ENCODE measurements around the gene OR11H1.
"Not testable (repeated sequence)": the region's sequence is repeated elsewhere in the genome, so short reads cannot be mapped to it uniquely, and the experiment has no call there.

OR11H1 gene, protein sequence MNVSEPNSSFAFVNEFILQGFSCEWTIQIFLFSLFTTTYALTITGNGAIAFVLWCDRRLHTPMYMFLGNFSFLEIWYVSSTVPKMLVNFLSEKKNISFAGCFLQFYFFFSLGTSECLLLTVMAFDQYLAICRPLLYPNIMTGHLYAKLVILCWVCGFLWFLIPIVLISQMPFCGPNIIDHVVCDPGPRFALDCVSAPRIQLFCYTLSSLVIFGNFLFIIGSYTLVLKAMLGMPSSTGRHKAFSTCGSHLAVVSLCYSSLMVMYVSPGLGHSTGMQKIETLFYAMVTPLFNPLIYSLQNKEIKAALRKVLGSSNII

GRCh38 chr22:15527892-15528291, at the start of gene OR11H1:
Gene OR11H1 (plus strand): TSS chr22:15528192. CDS start chr22:15528192, 0 bp downstream.
- H3K36me3 Mint-ChIP-seq, H3K9me3 Mint-ChIP-seq, H3K4me3 Mint-ChIP-seq, H3K27me3 Mint-ChIP-seq, DNase-seq, H3K27ac Mint-ChIP-seq, H3K4me1 Mint-ChIP-seq, CTCF ChIA-PET: not testable (repeated sequence)

GRCh38 chr22:15509967-15510366, 18.0 kb upstream of the OR11H1 start:
- H3K9me3 Mint-ChIP-seq, DNase-seq, H3K4me3 Mint-ChIP-seq, CTCF ChIA-PET, H3K36me3 Mint-ChIP-seq, H3K27ac Mint-ChIP-seq, H3K4me1 Mint-ChIP-seq, H3K27me3 Mint-ChIP-seq: not testable (repeated sequence)

GRCh38 chr22:15515896-15516295, 12.1 kb upstream of the OR11H1 start:
- H3K9me3 Mint-ChIP-seq, H3K36me3 Mint-ChIP-seq, DNase-seq, H3K4me1 Mint-ChIP-seq, H3K27ac Mint-ChIP-seq, H3K4me3 Mint-ChIP-seq, H3K27me3 Mint-ChIP-seq, CTCF ChIA-PET: not testable (repeated sequence)

GRCh38 chr22:15553767-15554166, 25.8 kb downstream of the OR11H1 start:
- H3K4me1 Mint-ChIP-seq, H3K27ac Mint-ChIP-seq, H3K9me3 Mint-ChIP-seq, DNase-seq, CTCF ChIA-PET, H3K36me3 Mint-ChIP-seq, H3K4me3 Mint-ChIP-seq, H3K27me3 Mint-ChIP-seq: not testable (repeated sequence)

- CTCF ChIA-PET, DNase-seq, H3K36me3 Mint-ChIP-seq, H3K27me3 Mint-ChIP-seq, H3K9me3 Mint-ChIP-seq, H3K27ac Mint-ChIP-seq, H3K4me1 Mint-ChIP-seq, H3K4me3 Mint-ChIP-seq: not testable (repeated sequence)
These were observed 35.5 kb downstream of the OR11H1 start for GRCh38 chr22:15563461-15563860.

DNA sequence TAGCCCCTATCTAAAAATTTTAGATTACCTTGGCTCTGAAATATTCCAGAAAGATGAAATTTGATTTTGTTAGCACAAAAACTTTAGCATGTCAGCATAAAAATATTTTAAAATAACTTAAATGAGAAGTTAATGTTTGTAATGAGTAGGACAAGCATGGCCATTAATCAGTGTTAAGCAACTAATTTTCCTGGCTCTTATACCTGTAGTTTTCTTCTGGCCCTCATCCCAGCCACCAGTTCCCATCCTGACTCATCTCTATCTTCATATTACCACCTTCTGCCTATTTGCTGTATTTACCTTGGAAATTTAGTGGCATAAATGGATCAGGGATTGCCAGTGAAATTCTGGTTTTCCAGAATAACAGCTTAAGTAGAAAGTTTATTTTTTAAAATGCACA, 37.1 kb downstream of the OR11H1 start:
- DNase-seq, H3K4me1 Mint-ChIP-seq, H3K9me3 Mint-ChIP-seq, H3K4me3 Mint-ChIP-seq, CTCF ChIA-PET, H3K36me3 Mint-ChIP-seq, H3K27me3 Mint-ChIP-seq, H3K27ac Mint-ChIP-seq: not testable (repeated sequence)

Measured in activated naive CD4-positive, alpha-beta T cell treated with anti-CD3 and anti-CD28 coated beads, Interleukin-2, amount 10 ng/mL, durations not matched to agents 7 days and 5 days (primary cell).